Sigmoid colon (tissue), 7 donors: Measurements from ENCODE around the gene GNB3. TPM values are rescaled to one million over a fixed set of nuclear protein-coding genes. Genes with fewer than 3 reads are reported as not detected.
A peak's percentile ranks its signal among the peaks of the same experiment; 100 is the strongest.

Experiments used
- DNase-seq: peaks from one replicate; pipeline ENCODE4 v3.0.0-alpha.2; 2019
- H3K27ac ChIP-seq, 4 donors: fragments of 200-600 bp; sonication (generic); one replicate each; pipeline ENCODE4 v1.5.1; 2016 to 2019; ENCODE audit warnings: mild to moderate bottlenecking in 1 of 4
- H3K27me3 ChIP-seq, 3 donors: fragments of 200-600 bp; sonication (generic); one replicate each; pipeline ENCODE4 v1.5.1; 2019; ENCODE audit warnings: mild to moderate bottlenecking in 1 of 3
- H3K36me3 ChIP-seq, 4 donors: fragments of 200-600 bp; sonication (generic); one replicate each; pipeline ENCODE4 v1.5.1; 2016 to 2019
- H3K4me1 ChIP-seq, 4 donors: fragments of 200-600 bp; sonication (generic); one replicate each; pipeline ENCODE4 v1.5.1; 2017 to 2019
- H3K4me3 ChIP-seq, 4 donors: fragments of 200-600 bp; sonication (generic); one replicate each; pipeline ENCODE4 v1.5.1; 2017 to 2019; ENCODE audit warnings: mild to moderate bottlenecking in 2 of 4, moderate library complexity in 1 of 4
- H3K9me3 ChIP-seq, 4 donors: fragments of 200-600 bp in 3 of 4; sonication (generic) in 3 of 4; one replicate each; pipeline versions ENCODE4 v1.5.1 to v1.6.1; 2013 to 2019
- EP300 ChIP-seq, 4 donors: sonication (generic); formaldehyde crosslinking; IDR thresholded peaks; one replicate each; pipeline ENCODE4 v1.6.1; 2017; ENCODE audit warnings: antibody characterized with exemption in 4 of 4
- POLR2A ChIP-seq, 2 donors: fragments of 450-650 bp; IDR thresholded peaks; one replicate each; pipeline ENCODE4 v1.6.1; 2016; ENCODE audit warnings: antibody characterized with exemption in 2 of 2, mild to moderate bottlenecking in 2 of 2, moderate library complexity in 2 of 2
- POLR2AphosphoS5 ChIP-seq, 4 donors: sonication (generic); formaldehyde crosslinking; IDR thresholded peaks; one replicate each; pipeline ENCODE4 v1.6.1; 2017; ENCODE audit warnings: antibody characterized with exemption in 4 of 4
- WGBS, 2 donors: extraction: QIAGEN DNeasy Blood & Tissue Kit; methylation state at CpG; one replicate each; pipeline ENCODE4 v1.1.7; 2013; 5-methylcytosine and 5-hydroxymethylcytosine counted together
- intact Hi-C: fragments of 100-400 bp; cut with DNase I; formaldehyde crosslinking; loops from one replicate; pipeline ENCODE4 v1.15.1; 2023
- polyA plus RNA-seq, 3 donors: library from polyadenylated mRNA; stranded (reverse); fragments of 200-250 nt; gene quantifications; one replicate each; pipeline ENCODE4 v1.2.3, GENCODE V29; 2013
- total RNA-seq, 4 donors: library from RNA; depleted of rRNA; stranded (reverse); fragments of >200 nt; gene quantifications; one replicate each; pipeline ENCODE4 v1.1.0, GENCODE V29; 2016
- TF ChIP-seq, protein P1 (sequence below), 4 experiments: fragments of 450-650 bp in 3 of 4; fragments of 200-600 bp in 1 of 4; IDR thresholded peaks; one replicate each; pipeline ENCODE4 v1.5.1; 2016 to 2019; ENCODE audit warnings: antibody characterized with exemption in 4 of 4, mild to moderate bottlenecking in 3 of 4, moderate library complexity in 2 of 4
- donor health status: healthy with polysubstance abuse.
- donor health status: Bipolar disorder and iron deficiency.
- donor health status: healthy.

The GNB3 gene
- total and polyA plus RNA-seq, 7 donors, result 0.36 to 8.9 (median 1.2) TPM

DNA sequence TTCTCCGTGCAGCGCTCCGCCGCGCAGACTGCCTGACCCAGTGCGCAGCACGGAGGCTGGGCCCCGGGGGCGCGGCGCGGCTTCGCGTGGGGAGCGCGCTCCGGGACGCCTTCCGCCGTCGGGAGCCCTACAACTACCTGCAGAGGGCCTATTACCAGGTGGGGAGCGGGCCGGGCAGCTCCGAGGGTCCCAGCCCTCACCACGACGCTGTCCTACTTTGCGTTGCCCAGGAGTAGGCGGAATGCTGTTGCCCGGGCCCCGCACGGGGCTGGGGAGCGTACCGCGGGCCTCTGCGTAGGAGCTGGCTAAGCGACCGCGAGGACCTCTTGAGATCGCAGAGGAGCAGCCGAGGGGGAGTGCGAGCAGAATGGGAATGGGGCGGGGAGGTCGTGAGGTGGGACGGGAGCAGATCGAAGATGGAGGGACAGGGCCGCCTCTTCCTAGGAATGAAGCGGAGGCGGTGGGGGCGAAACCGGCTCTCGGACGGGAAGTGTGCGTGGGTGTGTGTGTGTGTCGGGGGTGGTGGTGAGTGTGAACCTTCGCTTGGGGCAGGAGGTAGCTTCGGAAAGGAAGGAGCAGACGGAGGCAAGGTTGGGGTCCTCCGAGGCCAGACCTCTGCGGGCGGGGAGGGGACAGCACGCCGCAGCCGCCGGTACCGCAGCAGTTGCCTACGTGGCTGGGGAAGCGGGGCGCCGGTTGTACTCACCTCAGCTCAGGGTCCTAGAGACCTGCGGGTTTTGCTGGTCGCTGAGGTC lies 11.8 kb upstream of the GNB3 start:
- WGBS, 2 donors, result 1% methylated on average over 71 of the region's 71 CpGs
- no peaks in the 10 kb centered on the region for H3K27me3 ChIP-seq
- peak; percentile 84 for DNase-seq
- intact Hi-C loops, result loop anchor here (5.0 kb wide), 2 partner anchors 62 to 212 kb away; partner anchors contain the start of gene PTMS
- peaks cover 3 to 56% (median 38%) of the 10 kb centered on the region in 4 donors for H3K4me1 ChIP-seq
- TF ChIP-seq EP300 (IDR thresholded peaks at IDR 0.05) (no peak), POLR2AphosphoS5 (IDR thresholded peaks at IDR 0.05) (peak in 3 of 4 donors; percentile 50 to 65 (median 50))
- peak overlapping the region; percentile 80 to 91 (median 86) for H3K27ac ChIP-seq
- peaks cover 0 to 24% (median 6%) of the 10 kb centered on the region in 4 donors for H3K36me3 ChIP-seq
- H3K9me3 ChIP-seq, result no peaks in the 10 kb centered on the region
- peak overlapping the region; percentile 69 to 97 (median 82) for H3K4me3 ChIP-seq

DNA sequence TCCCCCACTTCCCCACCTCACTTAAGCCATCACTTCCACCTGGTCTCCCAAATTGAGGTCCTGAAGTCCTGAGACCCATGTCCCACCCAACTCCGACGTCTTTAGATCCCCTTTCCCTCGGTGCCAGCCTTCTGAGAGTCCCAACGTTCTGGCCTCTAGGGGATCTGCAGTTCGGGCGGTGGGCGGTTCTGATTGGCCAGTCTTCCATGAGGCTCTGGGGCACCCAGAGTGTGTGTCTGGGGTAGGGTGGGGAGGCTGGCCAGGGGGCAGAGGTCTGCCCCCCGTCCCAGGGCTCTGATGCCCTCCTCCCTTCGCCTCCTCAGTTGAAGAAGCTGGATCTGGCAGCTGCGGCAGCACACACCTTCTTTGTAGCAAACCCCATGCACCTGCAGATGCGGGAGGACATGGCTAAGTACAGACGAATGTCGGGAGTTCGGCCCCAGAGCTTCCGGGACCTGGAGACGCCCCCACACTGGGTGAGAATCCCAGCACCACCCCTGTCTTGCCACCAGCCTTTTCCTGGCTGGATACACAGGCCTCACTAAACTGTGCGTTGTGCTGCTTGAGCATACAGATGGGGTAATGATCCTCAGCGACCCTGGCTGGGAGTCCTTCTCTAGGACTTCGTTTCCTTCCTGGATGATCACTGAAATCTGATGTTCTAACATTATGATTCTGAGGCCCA lies 11.0 kb upstream of the GNB3 start:
- peaks cover 3 to 56% (median 38%) of the 10 kb centered on the region in 4 donors for H3K4me1 ChIP-seq
- 19 to 49% methylated on average over 19 of the region's 19 CpGs for WGBS, 2 donors
- peak overlapping the region; percentile 80 to 91 (median 86) for H3K27ac ChIP-seq

DNA sequence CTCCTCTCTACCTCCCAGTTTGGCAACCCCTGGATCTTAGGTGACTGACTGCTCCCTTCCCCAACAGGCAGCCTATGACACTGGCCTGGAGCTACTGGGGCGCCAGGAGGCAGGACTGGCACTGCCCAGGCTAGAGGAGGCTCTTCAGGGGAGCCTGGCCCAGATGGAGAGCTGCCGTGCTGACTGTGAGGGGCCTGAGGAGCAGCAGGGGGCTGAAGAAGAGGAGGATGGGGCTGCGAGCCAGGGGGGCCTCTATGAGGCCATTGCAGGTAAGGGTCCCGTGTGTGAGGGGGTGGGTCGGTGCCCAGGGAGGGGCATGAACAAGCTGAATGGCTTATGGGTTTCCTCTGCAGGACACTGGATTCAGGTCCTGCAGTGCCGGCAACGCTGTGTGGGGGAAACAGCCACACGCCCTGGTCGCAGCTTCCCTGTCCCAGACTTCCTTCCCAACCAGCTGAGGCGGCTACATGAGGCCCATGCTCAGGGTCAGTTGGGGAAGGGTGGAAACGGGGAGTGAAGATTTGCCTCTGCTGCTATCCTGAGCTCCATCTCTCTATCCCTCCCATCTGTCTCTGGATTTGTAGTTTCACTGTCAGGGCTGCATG lies 10.3 kb upstream of the GNB3 start:
- TF ChIP-seq EP300 (IDR thresholded peaks at IDR 0.05), result no peak
- TF ChIP-seq POLR2AphosphoS5 (IDR thresholded peaks at IDR 0.05), result no peak
- TF ChIP-seq, protein P1, sequence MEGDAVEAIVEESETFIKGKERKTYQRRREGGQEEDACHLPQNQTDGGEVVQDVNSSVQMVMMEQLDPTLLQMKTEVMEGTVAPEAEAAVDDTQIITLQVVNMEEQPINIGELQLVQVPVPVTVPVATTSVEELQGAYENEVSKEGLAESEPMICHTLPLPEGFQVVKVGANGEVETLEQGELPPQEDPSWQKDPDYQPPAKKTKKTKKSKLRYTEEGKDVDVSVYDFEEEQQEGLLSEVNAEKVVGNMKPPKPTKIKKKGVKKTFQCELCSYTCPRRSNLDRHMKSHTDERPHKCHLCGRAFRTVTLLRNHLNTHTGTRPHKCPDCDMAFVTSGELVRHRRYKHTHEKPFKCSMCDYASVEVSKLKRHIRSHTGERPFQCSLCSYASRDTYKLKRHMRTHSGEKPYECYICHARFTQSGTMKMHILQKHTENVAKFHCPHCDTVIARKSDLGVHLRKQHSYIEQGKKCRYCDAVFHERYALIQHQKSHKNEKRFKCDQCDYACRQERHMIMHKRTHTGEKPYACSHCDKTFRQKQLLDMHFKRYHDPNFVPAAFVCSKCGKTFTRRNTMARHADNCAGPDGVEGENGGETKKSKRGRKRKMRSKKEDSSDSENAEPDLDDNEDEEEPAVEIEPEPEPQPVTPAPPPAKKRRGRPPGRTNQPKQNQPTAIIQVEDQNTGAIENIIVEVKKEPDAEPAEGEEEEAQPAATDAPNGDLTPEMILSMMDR (IDR thresholded peaks at IDR 0.05), result no peak
- no peak for TF ChIP-seq POLR2A (IDR thresholded peaks at IDR 0.05)
- Histone ChIP-seq H3K27ac (peak overlapping the region in 2 of 4 donors; percentile 85 to 91), H3K4me3 (no peak overlapping the region), H3K27me3 (no peaks in the 10 kb centered on the region), H3K9me3 (no peaks in the 10 kb centered on the region), H3K4me1 (peaks cover 3 to 53% (median 33%) of the 10 kb centered on the region in 4 donors), H3K36me3 (peaks cover 0 to 34% (median 6%) of the 10 kb centered on the region in 4 donors)
- intact Hi-C loops, result no loop called here
- 72 to 86% methylated on average over 11 of the region's 11 CpGs for WGBS, 2 donors
- DNase-seq, result no peak

More for the DNA sequence above, 11.0 kb upstream of the GNB3 start:
- TF ChIP-seq EP300 (IDR thresholded peaks at IDR 0.05), result no peak
- TF ChIP-seq, protein P1 (IDR thresholded peaks at IDR 0.05), result peak in 1 of 4 experiments; percentile 21
- H3K4me3 ChIP-seq, result peak overlapping the region; percentile 69 to 97 (median 82)
- H3K36me3 ChIP-seq, result peaks cover 0 to 31% (median 6%) of the 10 kb centered on the region in 4 donors
- no peak for DNase-seq
- H3K9me3 ChIP-seq, result no peaks in the 10 kb centered on the region
- intact Hi-C loops, result loop anchor here (5.0 kb wide), 2 partner anchors 62 to 212 kb away; partner anchors contain the start of gene PTMS
- H3K27me3 ChIP-seq, result no peaks in the 10 kb centered on the region

DNA sequence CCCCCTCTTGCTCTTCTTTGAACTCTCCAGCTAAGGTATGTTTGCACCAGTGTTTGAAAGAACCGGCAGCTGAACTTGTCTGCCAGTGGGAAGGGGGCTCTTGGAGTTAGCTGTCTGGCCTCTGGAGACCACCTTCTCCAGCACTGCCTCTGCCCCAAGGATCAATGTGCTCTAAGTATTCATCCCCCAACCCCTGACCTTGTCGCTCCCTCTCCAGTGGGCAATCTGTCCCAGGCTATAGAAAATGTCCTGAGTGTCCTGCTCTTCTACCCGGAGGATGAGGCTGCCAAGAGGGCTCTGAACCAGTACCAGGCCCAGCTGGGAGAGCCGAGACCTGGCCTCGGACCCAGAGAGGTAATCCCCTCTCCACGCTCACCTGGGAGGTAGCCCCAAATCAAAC lies 9.7 kb upstream of the GNB3 start:
- Histone ChIP-seq H3K9me3 (no peaks in the 10 kb centered on the region), H3K4me1 (peaks cover 3 to 47% (median 28%) of the 10 kb centered on the region in 4 donors), H3K27ac (no peak overlapping the region), H3K36me3 (peaks cover 0 to 34% (median 6%) of the 10 kb centered on the region in 4 donors), H3K4me3 (no peak overlapping the region), H3K27me3 (no peaks in the 10 kb centered on the region)
- intact Hi-C loops, result no loop called here
- TF ChIP-seq, protein P1 (IDR thresholded peaks at IDR 0.05), result no peak
- TF ChIP-seq POLR2A (IDR thresholded peaks at IDR 0.05) (no peak), EP300 (IDR thresholded peaks at IDR 0.05) (no peak), POLR2AphosphoS5 (IDR thresholded peaks at IDR 0.05) (no peak)
- WGBS, 2 donors, result 78 to 93% methylated on average over 6 of the region's 6 CpGs
- DNase-seq, result no peak
